Smooth muscle cell (in vitro differentiated cells): ENCODE results near the gene PPP1R37. TPM values are rescaled to one million over a fixed set of nuclear protein-coding genes. Genes with fewer than 3 reads are reported as not detected.
A peak's percentile ranks its signal among the peaks of the same experiment; 100 is the strongest.

Experiments used
- DNase-seq: peaks from one replicate; lab custom pipeline; 2025; ENCODE audit not compliant: unreplicated experiment; lab: John Stamatoyannopoulos, UW
- H2AFZ ChIP-seq: fragments of 200-600 bp; sonication (generic); 2 replicates; pipeline ENCODE4 v1.6.0; 2016; ENCODE audit warnings: antibody characterized with exemption, low read depth, mild to moderate bottlenecking
- H3F3A ChIP-seq: fragments of 200-600 bp; sonication (generic); 2 replicates; pipeline ENCODE4 v1.6.0; 2017; ENCODE audit warnings: antibody characterized with exemption, low read depth
- H3K27ac ChIP-seq: fragments of 200-600 bp; sonication (generic); 2 replicates; pipeline ENCODE4 v1.5.1; 2016; ENCODE audit warnings: low read depth, mild to moderate bottlenecking
- H3K27me3 ChIP-seq: fragments of 200-600 bp; sonication (generic); 2 replicates; pipeline ENCODE4 v1.6.1; 2016; ENCODE audit warnings: low read depth, mild to moderate bottlenecking
- H3K36me3 ChIP-seq: fragments of 200-600 bp; sonication (generic); 2 replicates; pipeline ENCODE4 v1.5.1; 2016; ENCODE audit warnings: low read depth
- H3K4me1 ChIP-seq: fragments of 200-600 bp; sonication (generic); 2 replicates; pipeline ENCODE4 v1.5.1; 2016; ENCODE audit warnings: low read depth
- H3K4me2 ChIP-seq: fragments of 200-600 bp; sonication (generic); 2 replicates; pipeline ENCODE4 v1.6.0; 2016; ENCODE audit warnings: mild to moderate bottlenecking
- H3K4me3 ChIP-seq: fragments of 200-600 bp; sonication (generic); 2 replicates; pipeline ENCODE4 v1.5.1; 2016; ENCODE audit warnings: mild to moderate bottlenecking
- H3K79me2 ChIP-seq: fragments of 200-600 bp; sonication (generic); 2 replicates; pipeline ENCODE4 v1.6.0; 2016; ENCODE audit warnings: low read depth, mild to moderate bottlenecking
- H3K9ac ChIP-seq: fragments of 200-600 bp; sonication (generic); 2 replicates; pipeline ENCODE4 v1.6.0; 2016; ENCODE audit warnings: low read depth
- H3K9me3 ChIP-seq: fragments of 200-600 bp; sonication (generic); replicated peaks from 2 replicates; pipeline ENCODE4 v1.5.1; 2016; ENCODE audit warnings: low read depth
- H4K20me1 ChIP-seq: fragments of 200-600 bp; sonication (generic); 2 replicates; pipeline ENCODE4 v1.6.0; 2016; ENCODE audit warnings: low read depth
- WGBS: methylation state at CpG from one replicate; pipeline ENCODE4 v1.1.7; 2016; ENCODE audit warnings: low lambda C conversion rate; 5-methylcytosine and 5-hydroxymethylcytosine counted together
- polyA plus RNA-seq: library from polyadenylated mRNA; unstranded; fragments of >200 nt; fragmentation: Nextera tagmentation; extraction: Ambion mirVana; gene quantifications from 2 replicates; pipeline ENCODE4 v1.2.1, GENCODE V29; 2016
- total RNA-seq: library from RNA; depleted of rRNA; stranded (reverse); fragments of >200 nt; gene quantifications from 2 replicates; pipeline ENCODE4 v1.2.3, GENCODE V29; 2014
- TF ChIP-seq, protein P1 (sequence below): fragments of 200-600 bp; sonication (generic); IDR thresholded peaks from 2 replicates; pipeline ENCODE4 v1.5.1; 2017; ENCODE audit warnings: borderline replicate concordance, mild to moderate bottlenecking, antibody characterized with exemption; ENCODE audit not compliant: insufficient read depth, poor library complexity, severe bottlenecking

PPP1R37 gene
- total and polyA plus RNA-seq, 2 experiments from 2014 or later = 8.2 to 11.7 TPM

DNA sequence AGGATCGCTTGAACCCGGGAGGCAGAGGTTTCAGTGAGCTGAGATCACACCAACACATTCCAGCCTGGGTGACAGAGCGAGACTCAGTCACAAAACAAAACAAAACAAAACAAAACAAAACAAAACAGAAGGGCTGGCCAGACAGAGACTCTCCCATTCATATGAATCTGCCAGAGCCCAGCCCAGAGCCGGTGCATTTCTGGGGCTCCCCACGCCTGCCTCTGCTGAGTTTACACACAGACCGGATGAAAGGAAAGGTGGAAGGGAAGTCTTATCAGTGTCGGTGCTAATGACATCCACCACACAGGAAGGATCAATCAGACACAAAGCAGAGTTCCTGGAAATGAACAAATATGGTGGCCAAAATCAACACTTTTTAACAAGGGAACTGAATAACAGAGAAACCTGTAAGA is 78.2 kb downstream of the PPP1R37 start:
- H3K36me3 ChIP-seq = no peaks in the 10 kb centered on the region
- 63% methylated on average over 7 of the region's 7 CpGs for WGBS
- TF ChIP-seq, protein P1, sequence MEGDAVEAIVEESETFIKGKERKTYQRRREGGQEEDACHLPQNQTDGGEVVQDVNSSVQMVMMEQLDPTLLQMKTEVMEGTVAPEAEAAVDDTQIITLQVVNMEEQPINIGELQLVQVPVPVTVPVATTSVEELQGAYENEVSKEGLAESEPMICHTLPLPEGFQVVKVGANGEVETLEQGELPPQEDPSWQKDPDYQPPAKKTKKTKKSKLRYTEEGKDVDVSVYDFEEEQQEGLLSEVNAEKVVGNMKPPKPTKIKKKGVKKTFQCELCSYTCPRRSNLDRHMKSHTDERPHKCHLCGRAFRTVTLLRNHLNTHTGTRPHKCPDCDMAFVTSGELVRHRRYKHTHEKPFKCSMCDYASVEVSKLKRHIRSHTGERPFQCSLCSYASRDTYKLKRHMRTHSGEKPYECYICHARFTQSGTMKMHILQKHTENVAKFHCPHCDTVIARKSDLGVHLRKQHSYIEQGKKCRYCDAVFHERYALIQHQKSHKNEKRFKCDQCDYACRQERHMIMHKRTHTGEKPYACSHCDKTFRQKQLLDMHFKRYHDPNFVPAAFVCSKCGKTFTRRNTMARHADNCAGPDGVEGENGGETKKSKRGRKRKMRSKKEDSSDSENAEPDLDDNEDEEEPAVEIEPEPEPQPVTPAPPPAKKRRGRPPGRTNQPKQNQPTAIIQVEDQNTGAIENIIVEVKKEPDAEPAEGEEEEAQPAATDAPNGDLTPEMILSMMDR = no peak
- H3K4me1 ChIP-seq = peaks cover 5% of the 10 kb centered on the region
- no peaks in the 10 kb centered on the region for H3K79me2 ChIP-seq
- H3F3A ChIP-seq = no peaks in the 10 kb centered on the region
- no peak overlapping the region for H3K9ac ChIP-seq
- H4K20me1 ChIP-seq = peaks cover 6% of the 10 kb centered on the region
- no peak overlapping the region for H3K27ac ChIP-seq
- no peaks in the 10 kb centered on the region for H3K27me3 ChIP-seq
- DNase-seq = no peak
- no peak overlapping the region for H3K4me3 ChIP-seq
- H3K4me2 ChIP-seq = no peak overlapping the region
- H2AFZ ChIP-seq = no peak overlapping the region
- no peaks in the 10 kb centered on the region for H3K9me3 ChIP-seq

DNA sequence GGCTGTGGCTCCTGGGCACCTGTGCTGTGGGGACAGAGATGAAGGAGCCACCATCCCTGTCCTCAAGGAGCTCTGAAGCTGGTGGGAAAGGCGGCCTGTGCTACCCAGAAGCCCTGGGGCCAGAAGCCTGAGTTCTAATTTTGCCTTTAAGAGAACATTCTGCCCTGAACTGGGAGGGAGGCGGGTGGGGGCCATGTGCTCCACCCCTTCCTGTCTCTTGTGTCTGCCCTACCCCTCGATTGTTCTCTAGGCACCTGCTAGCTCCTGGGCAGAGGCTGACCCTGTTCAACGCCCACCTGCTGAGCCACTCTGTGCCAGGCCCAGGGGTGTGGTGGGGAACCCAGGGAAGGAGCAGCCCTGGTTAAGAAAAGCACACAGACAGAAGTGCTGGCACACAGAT is 79.2 kb downstream of the PPP1R37 start:
- Histone ChIP-seq H3K4me3 (no peak overlapping the region), H3K9ac (no peak overlapping the region), H2AFZ (no peak overlapping the region), H3K27ac (no peak overlapping the region), H4K20me1 (peaks cover 6% of the 10 kb centered on the region), H3K9me3 (no peaks in the 10 kb centered on the region), H3K4me2 (peak overlapping the region; percentile 31), H3F3A (no peaks in the 10 kb centered on the region), H3K27me3 (no peaks in the 10 kb centered on the region), H3K4me1 (peaks cover 5% of the 10 kb centered on the region), H3K79me2 (no peaks in the 10 kb centered on the region), H3K36me3 (no peaks in the 10 kb centered on the region)
- WGBS = 82% methylated on average over 4 of the region's 4 CpGs
- TF ChIP-seq, protein P1 = no peak
- DNase-seq = no peak

DNA sequence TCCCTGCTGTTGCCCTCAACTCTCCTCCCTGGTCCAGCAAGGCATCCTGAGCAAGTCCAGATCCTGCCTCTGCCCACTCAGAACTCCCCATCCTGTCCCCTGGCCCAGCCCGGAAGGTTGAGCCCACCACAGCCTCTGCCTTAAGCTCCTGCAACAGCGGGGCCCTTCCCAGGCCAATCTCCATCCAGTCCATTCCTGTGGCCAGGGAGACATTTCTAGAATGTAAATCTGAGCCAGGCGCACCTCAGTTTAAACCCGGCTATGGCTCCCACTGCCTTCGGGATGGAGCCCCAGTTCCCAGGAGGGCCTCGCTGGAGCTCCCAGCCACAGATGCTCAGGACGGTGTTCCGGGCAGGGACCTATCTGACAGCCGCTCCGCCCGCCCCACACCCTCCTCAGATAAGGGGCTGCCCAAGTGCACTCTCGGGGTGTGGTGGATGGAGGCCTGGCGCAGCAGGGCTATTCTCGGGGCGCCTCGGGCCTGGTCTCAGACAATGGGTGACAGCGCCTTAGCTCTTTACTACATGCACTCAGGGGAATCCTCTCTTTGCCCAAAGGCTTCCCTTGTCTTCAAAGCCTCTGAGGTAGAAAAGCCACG is 79.7 kb downstream of the PPP1R37 start:
- H2AFZ ChIP-seq = no peak overlapping the region
- TF ChIP-seq, protein P1 = no peak
- peaks cover 6% of the 10 kb centered on the region for H4K20me1 ChIP-seq
- no peaks in the 10 kb centered on the region for H3F3A ChIP-seq
- peaks cover 9% of the 10 kb centered on the region for H3K4me1 ChIP-seq
- H3K79me2 ChIP-seq = no peaks in the 10 kb centered on the region
- no peak overlapping the region for H3K27ac ChIP-seq
- H3K4me3 ChIP-seq = no peak overlapping the region
- H3K9ac ChIP-seq = no peak overlapping the region
- 82% methylated on average over 17 of the region's 18 CpGs for WGBS
- H3K9me3 ChIP-seq = no peaks in the 10 kb centered on the region
- H3K4me2 ChIP-seq = peak overlapping the region; percentile 31
- no peaks in the 10 kb centered on the region for H3K36me3 ChIP-seq
- H3K27me3 ChIP-seq = no peaks in the 10 kb centered on the region
- DNase-seq = no peak

DNA sequence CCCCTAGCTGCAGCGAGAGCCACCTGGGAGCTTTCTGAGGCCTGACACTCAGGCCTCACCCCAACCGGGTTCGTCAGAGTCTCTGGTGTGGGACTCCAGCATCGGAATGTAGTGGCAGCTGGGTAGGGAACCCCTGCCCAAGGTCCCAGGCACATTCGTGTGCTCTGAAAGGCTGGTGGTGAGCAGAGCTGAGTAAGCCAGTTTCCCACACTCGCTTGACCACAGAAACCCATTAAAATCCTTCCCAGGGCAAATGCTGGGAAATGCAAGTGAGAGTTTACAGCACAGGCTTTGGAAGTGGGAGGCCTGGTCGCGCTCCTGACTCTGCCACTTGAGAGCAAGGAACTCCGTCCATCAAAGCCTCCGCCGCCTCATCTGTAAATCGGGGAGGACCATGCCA is 80.8 kb downstream of the PPP1R37 start:
- H3K4me1 ChIP-seq = peaks cover 9% of the 10 kb centered on the region
- H4K20me1 ChIP-seq = peaks cover 6% of the 10 kb centered on the region
- H3K4me2 ChIP-seq = peak overlapping the region; percentile 56
- no peaks in the 10 kb centered on the region for H3F3A ChIP-seq
- TF ChIP-seq, protein P1 = no peak
- no peaks in the 10 kb centered on the region for H3K9me3 ChIP-seq
- H3K27me3 ChIP-seq = no peaks in the 10 kb centered on the region
- no peak overlapping the region for H3K9ac ChIP-seq
- no peak for DNase-seq
- no peaks in the 10 kb centered on the region for H3K36me3 ChIP-seq
- WGBS = 32% methylated on average over 12 of the region's 12 CpGs
- no peaks in the 10 kb centered on the region for H3K79me2 ChIP-seq
- H3K27ac ChIP-seq = peak overlapping the region; percentile 62
- no peak overlapping the region for H2AFZ ChIP-seq
- H3K4me3 ChIP-seq = no peak overlapping the region
